AG10803 (cell line): Measurements from ENCODE around the gene TAF4.

Experiments used
- DNase-seq: peaks from one replicate; pipeline ENCODE4 v3.0.0; 2010; ENCODE audit warnings: low read depth
- H3K4me3 ChIP-seq: 2 replicates; pipeline ENCODE4 v1.5.1; 2011; ENCODE audit warnings: mild to moderate bottlenecking, low read length, control low read depth
- TF ChIP-seq, protein P1 (sequence below): conservative IDR thresholded peaks from 2 replicates; pipeline ENCODE4 v1.5.1; 2011; ENCODE audit warnings: mild to moderate bottlenecking, low read length, control low read depth, inconsistent platforms

The TAF4 gene

DNA sequence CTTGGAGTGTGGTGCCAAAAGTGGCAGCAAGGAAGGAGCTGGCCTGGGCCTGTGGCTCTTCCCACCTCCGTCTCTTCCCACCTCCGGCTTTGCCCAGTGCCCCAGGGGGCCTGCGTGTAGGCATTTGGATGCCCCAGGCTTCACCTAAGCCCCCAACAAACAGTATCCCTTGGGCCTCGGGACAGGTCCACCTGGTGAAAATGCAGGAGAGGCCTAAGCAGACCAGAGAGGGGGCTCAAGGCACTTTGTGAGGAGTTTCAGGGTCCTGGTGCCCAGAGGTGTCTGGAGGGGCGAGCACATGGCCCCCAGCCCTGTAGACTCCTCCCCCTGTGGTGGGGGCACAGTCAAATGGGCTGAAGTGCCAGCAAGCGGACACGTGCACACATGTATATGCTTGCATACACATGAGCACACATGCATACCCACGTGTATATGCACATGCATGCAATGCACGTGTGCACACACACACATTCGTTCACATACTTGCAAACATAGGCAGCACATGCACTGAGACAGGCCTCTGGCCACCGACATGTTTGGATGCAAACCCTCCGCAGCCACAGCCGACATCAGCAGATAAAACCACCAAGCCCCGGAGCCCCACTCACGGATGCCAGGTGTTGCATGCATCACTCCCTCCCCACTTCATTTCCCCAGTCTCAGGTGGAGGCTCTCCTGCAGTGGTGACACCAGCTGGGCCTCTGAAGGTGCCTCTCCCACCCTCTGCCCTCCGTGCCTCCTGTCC lies 124.5 kb downstream of the TAF4 start:
- TF ChIP-seq, protein P1, sequence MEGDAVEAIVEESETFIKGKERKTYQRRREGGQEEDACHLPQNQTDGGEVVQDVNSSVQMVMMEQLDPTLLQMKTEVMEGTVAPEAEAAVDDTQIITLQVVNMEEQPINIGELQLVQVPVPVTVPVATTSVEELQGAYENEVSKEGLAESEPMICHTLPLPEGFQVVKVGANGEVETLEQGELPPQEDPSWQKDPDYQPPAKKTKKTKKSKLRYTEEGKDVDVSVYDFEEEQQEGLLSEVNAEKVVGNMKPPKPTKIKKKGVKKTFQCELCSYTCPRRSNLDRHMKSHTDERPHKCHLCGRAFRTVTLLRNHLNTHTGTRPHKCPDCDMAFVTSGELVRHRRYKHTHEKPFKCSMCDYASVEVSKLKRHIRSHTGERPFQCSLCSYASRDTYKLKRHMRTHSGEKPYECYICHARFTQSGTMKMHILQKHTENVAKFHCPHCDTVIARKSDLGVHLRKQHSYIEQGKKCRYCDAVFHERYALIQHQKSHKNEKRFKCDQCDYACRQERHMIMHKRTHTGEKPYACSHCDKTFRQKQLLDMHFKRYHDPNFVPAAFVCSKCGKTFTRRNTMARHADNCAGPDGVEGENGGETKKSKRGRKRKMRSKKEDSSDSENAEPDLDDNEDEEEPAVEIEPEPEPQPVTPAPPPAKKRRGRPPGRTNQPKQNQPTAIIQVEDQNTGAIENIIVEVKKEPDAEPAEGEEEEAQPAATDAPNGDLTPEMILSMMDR = no peak
- no peak for DNase-seq
- H3K4me3 ChIP-seq = no peak overlapping the region

DNA sequence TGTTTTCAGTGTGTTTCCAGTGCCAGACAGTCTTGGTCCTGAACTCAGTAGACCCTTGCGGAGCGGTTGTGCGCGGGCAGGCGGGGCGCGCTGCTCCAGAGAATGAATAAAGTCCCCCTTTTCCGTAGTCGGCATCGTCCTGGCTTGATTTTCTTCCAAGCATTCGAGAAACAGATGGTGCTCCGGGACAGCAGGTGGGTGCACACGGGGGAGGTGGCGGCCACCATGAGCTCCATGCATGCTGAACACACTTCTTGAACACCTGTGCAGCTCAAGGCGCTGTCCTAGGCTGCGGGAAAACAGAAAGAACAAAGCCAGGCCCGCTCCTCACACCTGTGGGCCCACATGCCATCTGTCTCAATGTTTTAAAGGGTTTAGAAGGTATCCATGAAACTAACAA lies 125.2 kb downstream of the TAF4 start:
- TF ChIP-seq, protein P1 = no peak
- DNase-seq = no peak
- H3K4me3 ChIP-seq = no peak overlapping the region

DNA sequence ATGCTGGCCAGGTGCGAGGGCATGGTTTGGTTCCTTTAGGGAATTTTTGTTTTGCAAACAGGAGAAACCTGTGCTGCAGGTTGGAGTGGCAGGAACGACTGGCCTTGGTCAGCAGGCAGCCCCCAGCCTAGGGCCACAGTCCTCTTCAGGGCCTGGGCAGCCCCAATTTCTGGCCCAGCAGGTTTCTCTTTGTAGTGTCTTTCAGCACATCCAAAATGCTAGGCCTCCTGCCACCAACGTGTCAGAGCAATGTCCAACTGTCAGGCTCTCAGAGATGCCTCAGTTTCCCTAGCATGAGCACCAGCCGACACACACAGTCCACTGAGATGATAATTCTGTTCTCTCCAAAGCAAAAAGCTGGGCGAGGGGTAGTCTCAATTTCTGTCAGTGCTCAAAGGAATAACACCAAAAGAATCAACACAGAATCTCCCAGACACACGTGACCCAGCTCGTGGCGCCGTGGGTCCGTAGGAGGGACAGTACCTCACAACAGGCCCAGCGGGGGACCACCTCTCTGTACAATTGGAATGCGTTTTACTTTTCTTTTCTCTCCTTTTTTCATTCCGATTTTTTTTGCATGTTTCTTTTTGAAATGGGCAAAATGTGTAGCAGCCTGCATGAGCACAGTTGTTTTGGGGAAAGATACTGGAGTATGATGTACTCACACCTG lies 125.9 kb downstream of the TAF4 start:
- no peak overlapping the region for H3K4me3 ChIP-seq
- DNase-seq = no peak
- TF ChIP-seq, protein P1 = no peak

DNA sequence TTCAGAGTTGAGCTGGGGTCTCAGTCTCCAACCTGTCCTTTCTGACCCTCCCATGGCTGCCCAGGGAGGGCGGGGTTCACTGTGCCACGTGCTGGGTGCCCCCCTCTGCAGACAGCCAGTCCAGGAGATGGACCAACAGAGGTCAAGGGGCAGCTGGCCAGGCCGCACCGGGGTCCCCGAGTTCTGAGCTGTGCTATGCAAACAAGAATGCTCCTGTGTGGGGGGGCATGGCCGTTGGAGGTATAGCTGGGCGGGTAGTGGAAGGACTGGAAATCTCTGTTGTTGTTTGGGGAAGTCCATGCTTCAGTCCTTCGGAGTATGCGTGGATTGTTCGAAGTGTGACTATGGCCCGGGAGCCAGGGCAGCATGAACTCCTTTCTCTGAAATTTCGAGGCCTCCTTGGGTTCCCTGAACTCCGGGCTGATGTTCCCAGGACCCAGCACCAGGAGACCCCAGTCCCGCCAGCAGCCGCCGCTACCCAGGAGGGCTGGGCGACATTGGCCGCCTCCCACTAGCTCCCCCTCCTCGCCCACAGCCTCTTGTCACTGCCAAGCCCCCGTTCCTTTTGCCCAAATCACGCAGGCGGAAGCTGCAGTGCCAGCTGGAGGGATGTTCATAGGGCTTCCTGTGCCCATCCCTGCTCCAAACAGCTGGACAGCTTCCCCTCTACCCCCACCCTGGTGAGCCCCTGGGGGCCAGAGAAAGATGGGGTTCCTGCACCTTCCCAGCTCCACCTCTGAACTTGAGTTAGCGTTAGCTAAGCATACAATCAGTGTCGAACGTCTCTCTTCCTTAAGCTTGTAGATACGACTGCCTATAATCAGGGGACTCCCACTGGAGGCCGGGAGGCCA lies 126.6 kb downstream of the TAF4 start:
- H3K4me3 ChIP-seq = no peak overlapping the region
- DNase-seq = no peak
- TF ChIP-seq, protein P1 = no peak

DNA sequence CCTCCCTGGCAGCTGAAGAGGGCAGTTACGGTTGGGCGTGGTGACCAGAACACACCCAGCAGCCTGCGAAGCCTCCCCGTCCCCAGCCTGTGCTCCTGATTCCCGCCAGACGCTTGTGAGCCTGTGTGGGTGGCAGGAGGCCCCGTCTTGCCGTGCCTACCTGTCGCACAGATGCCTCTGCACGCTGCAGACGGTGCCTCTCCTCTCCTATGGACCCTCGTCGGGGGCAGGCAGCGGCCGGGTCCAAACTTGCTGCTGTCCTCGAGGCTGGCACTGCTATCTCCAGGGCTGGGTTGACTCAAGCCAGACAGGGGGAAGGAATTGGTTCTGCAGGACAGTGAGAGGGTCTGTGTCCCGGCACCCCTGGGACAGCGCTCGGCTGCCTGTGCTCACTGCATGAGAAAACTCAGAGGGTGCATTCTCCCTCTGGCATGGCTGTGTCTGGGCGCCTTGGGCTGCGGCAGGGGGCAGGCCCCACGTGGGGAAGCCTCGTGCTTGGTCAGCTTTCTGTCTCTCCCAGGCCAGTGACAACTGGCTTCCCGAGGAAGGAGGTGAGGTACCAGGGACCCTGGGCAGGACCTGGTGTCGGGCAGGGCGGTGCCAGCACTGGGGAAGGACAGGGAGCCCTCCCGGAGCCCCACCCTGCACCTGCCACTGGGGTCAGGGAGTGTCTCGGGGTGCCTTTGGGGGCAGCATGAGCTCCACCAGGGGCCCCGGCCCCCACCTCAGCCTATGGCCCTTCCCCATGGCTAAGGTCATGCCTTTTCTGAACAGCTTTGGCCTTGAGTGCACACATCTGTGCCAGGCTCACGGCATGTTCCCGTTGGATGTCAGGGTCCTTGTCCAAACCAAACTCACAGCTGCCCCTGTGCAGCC lies 127.5 kb downstream of the TAF4 start:
- H3K4me3 ChIP-seq = no peak overlapping the region
- TF ChIP-seq, protein P1 = no peak
- no peak for DNase-seq

DNA sequence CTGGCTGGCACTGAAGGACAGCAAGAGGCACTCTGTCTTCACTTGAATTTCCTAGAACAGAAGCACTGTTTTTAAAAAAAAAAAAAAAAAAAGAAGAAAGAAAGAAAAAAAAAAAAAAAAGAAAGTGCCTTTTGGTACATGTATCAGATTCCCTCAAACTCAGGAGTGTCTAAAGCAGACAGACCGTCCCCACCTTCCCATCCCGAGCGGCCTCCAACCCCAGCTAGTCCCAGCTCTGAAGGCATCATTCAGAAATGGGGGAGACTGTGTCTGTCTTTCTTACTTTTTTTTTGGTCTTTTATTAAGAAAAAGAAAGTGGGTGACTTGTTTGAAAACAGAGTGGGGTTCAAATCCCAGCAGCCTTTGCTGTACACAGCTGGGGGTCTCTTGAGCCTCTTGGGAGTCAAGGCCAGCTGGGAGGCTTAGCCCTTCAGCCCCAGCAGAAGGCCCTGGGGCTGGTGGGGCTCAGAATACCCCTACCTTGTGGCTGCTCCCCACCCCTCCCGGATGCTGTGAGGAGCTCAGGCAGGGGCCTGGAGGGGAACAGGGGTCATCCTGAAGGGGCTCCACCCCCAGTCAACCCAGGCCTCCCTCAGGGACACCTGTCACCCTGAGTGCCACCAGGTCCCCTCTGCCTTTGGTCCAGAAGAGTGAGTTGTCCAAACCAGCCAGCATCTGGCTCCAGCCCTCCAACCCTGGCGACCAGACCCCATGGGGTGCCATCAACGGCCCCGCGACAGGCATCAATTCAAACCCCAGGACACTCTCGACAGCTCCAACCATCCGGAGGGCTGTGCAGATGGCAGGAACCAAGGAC lies 128.3 kb downstream of the TAF4 start:
- TF ChIP-seq, protein P1 = no peak
- H3K4me3 ChIP-seq = no peak overlapping the region
- no peak for DNase-seq
